GM21786 (cell line): Measurements from ENCODE around the gene FMN1.

Source experiments
- ATAC-seq: cut with Tn5 transposase; IDR thresholded peaks from one replicate; pipeline ENCODE4 v1.9.1; 2021; ENCODE audit not compliant: unreplicated experiment

The FMN1 gene

DNA sequence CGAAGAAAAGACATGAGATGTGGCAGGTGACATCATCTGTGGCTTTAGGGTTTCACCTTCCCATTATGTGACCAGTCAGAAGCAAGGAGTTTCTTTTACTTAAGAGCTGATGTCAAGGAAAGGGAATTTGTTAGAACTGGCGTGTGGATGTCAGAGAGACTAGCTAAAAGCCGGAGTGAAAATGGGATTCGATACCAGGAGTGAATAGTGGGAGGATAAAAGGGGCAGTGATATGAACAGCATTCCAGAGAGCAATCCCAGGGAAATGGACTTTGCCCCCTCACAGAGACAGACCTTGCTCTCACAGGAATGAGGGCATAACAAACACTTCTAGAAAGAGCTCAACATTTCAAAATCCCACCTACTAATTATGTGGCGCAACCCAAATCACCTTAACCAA is 5.9 kb upstream of the FMN1 start:
- no peak for ATAC-seq

DNA sequence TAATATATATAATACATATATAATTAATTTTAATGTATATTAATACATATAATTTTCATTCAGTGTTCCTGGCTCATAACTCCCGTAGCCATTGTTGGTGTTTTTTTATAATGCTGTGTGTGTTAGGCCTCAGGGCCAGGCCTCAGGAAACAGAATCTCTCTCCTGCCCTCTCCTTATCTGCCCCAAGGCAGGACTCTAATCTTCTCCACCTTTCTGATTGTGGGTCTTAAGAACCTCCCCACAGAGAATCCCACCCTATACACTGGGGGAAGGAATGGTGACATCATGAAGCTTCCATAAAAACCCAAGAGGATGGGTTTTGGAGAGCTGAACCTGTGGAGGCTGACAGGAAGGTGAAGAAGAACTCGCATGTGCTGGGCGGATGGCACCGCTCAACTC is 4.0 kb upstream of the FMN1 start:
- no peak for ATAC-seq

DNA sequence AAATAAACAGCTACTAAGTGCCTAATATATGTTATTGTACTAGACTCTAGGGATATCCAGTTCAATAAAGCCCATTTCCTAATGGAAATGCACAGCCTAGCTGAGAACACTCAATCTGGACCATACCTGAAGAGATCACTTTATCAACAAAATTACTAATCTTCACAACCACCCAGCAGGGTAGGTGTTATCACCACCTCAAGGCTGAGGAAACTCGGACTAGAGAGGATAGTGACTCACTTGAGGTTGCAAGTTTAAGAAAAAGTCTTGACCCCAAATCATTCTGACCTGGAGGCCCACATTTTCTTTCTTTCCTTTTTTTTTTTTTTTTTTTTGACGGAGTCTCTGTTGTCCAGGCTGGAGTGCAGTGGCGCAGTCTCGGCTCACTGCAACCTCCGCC is 3.1 kb upstream of the FMN1 start:
- no peak for ATAC-seq

DNA sequence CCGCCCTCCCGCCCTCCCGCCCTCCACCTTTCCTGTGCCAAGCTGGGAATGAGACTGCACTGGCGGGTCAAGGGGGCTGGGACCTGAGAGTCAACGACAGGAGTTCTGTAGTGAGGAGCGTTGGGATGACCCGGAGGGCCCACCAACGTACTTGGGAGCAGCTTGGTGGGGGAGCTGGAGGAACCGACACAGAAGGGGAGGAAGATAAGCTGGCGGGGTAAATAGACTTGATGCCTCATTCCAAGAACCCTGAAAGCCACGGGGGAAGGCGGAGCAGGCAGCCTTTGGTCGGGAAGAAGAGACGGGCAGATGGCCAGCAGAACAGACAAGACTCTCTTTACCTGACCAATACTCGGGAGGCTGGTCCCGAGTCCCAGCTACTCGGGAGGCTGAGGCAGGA is 277 bp downstream of the FMN1 start:
- no peak for ATAC-seq

DNA sequence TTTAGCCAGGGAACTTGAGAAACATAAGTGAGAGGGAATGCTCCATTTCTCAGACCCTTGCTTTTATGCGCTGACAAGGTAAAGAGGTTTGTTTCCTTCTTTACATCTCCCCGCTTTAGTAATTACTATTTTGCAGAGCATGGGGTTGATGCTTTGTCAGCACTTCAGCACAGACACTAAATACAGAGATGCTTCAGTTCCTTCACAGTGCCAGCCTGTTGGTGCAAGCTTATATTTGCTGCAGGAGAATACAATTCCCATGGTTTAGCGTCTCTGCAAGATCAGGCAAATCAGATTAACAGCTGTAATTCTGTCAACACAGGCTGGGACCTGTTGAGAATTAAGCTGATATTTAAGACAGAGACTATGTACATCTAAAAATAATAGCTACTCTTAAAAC is 2.9 kb downstream of the FMN1 start:
- no peak for ATAC-seq

DNA sequence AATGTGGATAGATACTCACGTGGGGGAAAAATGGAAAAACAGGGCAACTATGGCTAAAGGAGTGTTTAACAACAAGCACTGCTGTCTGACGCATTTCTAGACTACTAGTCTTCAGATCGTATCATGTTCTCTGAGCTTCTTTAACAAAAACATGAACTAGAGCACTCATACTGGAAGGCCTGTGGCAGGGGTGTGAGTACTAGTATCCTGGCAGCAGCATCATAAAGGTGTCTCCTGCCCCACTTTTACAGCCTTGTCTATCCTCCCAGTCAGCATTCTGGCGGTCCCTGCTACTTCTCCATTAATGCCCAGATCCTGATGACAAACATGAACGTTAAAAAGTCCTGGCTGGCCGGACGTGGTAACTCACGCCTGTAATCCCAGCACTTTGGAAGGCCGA is 4.0 kb downstream of the FMN1 start:
- no peak for ATAC-seq

DNA sequence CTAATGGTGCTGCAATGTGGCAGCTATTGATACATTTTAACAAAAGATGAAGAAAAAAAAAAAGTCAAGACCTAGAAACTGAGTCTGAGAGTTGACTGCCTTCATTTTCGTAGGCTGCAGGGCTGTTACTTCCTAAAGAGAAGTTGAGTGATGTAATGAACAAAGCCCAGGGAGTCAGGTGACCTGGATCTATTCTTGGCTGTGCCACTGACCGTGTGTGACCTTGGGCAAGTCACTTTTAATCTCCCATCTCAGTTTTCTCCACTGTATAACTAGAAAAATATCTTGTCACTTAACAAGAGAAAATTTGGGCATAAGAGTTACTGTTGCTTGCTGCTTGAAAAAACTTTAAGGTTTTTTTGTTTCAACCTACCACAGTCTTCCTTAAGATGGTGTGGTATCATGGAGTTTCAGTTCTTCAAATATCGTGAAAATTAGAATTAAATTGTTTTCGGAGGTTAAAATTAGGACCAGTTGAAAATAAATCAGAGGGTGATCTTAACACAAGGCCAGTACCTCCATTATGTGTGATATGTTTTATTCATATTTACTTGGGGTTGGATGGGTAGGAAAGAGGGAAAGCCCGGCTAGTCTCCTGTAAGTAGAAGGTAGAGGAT is 5.8 kb downstream of the FMN1 start:
- no peak for ATAC-seq

DNA sequence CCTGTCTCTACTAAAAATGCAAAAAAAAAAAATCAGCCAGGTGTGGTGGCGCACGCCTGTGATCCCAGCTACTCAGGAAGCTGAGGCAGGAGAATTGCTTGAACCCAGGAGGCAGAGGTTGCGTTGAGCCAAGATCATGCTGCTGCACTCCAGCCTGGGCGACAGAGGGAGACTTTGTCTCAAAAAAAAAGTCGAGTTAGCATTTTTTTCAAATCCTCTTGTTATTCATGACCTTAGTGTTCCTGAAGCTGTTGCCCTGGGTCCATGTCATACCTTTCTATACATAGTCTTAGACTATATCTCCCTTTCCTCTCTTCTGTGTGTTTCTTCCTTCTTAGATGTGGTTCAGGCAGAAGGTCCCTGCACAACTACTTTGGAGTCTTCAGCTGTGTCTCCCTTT is 6.4 kb downstream of the FMN1 start:
- no peak for ATAC-seq

DNA sequence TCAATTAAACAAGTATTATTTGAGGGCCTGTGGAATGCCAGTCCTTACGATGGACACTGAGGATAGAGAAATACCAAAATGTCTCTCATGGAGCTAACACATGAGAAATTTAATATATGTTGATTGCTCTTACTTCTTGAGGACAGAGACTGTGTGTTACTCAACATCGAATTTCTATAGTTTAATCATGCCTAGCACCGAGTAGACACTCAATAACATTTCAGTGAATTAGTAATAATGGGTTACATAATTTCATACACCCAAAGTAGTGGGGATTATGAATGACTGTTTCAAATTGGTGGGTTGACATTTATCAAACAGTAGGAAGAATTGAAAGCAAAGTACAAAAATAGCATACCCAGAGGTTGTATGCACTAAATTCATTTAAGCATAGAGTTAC is 11.2 kb downstream of the FMN1 start:
- no peak for ATAC-seq

DNA sequence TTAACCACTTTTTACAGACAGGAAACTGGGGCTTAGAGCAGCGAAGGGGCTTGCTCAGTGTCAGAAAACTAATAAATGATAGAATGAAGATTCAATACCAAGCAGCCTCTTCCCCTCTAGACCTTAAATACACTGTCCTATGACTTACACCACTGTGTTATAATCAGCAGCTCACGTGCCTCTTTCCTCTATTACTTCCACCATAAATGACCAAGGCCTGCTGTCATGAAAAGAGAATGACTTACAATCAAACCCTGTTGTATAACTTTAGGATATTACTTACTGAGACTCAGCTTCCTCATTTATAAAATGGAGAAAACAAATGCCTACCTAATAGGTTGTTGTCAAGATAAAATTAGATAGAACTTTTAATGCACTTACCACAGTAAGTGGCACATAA is 11.6 kb downstream of the FMN1 start:
- ATAC-seq: no peak

DNA sequence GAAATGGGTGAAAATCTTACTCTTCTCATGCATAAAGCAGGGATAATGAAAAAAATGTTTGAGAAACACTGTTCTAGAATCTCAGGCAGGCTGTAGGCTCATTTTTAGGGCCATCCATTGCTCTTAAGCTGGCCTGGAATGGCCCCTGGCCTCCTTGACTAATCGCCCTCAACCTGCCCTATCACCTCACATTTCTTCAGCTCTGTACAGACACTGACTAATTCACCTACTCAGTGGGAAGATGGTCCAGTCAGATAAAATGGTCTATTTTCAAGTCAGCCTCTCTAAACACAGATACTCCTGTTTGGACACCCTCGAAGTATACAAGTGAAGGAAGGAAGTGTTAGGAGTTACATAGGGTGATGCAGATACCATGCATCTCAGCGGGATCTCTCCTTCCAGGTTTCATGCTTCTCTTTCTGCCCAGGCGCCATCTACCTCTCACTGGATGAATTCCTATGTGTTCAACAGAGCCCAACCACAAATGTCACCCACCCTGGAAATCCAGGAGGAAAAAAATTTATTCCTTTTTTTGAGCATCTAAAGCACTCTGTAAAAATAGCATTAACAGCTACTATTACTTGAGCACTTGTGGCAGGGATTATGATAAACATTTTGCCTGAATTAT is 12.1 kb downstream of the FMN1 start:
- ATAC-seq: no peak

DNA sequence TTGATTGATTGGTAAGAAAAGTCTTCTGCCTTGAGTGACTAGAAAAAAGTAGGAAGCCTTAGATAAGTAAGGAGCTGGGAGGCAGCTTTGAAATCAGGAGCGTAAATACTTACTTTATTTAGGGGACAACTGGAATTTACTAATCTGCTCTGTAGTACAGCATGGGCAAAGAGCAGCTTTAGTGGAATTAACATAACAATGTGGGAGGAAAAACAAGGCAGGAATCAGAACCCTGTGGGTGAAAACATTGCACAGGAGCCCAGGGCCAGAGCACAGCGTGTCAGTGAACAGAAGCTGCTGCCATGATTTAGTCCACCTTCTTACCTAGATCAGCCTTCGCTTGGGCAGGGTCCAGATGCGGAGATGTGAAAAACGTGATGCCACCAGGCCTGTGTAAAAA is 14.6 kb downstream of the FMN1 start:
- ATAC-seq: no peak

DNA sequence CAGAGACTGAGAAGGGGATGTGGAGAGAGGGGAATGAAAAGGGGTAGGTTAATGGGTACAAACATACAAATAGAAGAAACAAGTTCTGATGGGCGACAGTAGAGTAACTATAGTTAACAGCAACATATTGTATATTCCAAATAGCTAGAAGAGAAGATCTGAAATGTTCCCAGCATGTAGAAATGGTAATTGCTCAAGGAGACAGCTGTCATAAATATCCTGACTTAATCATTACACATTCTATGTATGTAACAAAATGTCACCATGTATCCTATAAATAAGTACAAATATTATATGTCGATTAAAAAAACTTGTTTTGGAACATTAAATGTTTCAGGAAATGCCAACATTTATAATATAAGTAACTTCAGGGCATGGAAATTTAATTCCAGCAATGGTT is 23.3 kb downstream of the FMN1 start:
- no peak for ATAC-seq

DNA sequence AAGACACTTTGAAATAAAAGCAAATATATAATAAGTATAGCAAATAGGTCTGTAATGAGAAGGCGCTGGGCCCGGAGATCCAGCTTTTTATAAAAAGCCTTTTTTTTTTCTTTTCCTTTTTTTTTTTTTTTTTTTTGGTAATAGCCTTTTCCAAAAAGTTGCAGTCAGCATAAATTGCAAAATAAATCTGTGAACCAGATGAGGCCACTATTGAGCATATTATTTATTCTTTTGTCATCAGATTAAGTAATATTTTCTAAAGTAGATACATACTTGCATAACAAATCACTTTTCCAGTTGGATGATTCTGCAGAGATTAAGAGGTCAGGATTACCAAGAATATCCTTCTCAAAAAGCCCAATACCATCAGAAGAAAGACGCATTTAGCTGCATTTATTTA is 24.9 kb downstream of the FMN1 start:
- no peak for ATAC-seq

DNA sequence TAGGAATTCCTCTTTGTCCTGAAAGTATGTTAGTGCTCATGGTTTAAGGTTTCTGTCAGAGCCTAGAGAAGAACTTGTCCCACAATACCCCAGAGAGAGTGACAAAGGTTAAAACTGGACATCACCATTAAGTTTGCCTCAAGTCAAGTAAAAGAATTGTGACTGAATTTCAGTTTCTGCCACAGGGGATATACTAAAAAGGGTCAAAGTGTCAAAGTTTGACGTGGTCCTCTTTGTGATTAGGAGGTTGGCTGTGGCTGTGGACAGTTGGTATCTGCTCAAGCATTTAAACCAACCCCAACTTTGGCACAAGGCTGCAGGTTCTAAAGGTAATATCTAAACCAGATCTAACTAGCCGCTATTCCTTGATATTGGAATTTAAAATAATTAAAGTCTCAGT is 26.1 kb downstream of the FMN1 start:
- no peak for ATAC-seq

DNA sequence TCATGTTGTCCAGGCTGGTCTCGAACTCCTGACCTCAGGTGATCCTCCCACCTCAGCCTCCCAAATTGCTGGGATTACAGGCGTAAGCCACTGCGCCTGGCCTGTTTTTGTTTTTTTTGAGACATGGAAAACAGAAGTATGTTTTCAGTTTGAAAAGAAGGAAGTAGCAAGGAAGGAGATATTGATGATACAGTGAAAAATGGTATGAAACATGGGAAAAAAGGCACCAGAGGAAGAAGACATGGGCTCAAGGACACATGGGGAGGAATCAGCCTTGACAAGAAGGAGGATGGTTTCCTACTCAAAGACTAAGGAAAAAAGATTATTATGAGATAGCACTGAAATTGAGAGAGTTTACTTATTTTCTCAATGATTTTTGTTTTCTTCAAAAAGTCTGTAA is 30.7 kb downstream of the FMN1 start:
- no peak for ATAC-seq

DNA sequence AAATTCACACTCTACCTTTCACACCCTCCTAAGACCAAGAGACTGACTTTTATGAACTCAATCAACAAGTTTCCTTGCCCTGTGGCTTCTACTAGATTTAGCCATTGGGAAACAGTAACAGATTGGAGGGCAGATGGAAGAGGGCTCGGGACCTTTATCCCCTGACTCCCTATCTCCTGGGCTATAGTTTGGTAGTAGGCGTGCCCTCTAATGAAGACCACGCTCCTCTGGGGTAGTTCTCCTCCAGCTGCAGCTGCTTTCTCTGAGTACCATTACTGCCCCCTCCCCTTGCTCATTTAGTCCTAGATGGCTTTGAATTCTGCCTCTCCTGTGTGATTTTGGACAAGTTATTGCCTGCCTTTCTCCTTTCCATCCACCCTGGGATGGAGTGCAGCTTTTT is 33.3 kb downstream of the FMN1 start:
- ATAC-seq: no peak

DNA sequence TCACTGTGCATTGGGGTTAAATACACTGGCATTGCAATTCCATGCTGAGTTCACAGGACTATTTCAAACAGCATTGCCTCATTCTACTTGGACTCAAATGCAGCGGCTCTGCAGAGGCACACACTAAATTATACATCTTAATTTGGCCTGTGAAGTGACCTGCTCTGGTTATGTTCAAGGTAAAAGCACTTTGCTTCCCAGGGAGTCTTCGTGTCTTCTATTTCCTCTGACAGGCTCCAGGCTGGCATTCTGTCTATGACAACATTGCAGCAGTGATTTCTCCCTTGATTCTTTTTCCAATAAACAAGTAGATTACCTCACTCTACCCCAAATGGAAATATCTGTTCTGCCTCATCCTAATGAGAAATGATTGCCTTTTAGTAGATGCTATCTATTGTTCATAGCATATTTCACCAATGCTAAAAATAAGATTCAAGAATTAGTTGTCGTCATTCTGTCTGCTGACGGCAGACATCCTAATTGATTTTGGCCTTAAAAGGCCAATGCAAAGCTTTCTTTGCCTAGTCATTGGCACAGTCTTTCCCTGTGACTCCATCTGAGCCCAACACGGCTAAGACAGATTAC is 33.8 kb downstream of the FMN1 start:
- no peak for ATAC-seq

DNA sequence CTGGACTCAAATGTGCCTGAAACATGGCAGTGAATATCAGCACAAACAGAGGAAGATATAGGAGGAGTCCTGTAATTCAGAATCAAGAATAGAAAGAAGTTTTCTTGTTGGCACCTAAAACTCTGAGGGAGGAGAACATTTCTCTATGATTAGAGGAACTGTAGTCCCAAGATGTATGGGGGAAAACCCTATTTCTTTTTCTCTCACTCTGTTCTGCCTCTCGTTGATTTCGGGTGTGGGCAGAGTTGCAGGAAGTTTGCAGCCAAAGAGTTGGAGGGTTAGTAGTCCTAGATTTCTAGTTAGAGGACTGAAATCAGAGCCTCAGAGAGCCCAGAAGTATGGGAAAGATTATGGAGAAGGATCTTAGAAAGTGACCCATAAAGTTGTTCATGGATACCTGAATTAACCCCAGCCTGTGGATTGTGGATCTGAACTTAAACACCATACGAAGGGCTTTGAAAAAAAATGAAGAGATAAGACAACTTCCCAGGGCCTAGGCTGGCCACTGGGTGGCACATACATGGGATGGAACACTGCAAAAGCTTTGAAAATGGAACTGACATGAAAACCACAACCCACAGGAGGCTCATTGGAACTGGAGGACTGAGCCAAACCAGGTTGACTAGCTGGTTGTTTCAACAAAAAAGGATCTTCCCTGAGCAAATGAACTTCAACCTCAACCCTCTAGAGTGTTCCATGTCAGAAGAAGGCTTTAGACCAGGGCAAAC is 34.6 kb downstream of the FMN1 start:
- ATAC-seq: no peak

DNA sequence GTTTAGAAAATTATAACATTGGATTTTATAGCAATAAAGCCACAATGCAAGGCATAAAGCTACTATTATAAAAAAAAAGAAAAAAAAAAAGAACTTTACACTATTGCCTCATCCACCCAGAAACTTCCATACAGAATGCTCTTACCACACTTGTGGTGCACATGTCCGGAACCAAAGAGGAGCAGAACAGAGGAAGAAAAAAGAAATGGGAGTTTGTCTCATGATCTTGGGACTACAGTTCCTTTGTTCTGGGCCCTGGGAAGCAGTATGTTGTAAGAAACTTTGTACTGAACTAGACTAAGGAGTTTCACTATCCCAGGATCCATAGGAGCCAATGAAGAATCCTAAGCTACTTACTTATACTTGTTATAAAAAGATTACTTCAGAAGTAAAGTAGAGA is 36.1 kb downstream of the FMN1 start:
- ATAC-seq: no peak

DNA sequence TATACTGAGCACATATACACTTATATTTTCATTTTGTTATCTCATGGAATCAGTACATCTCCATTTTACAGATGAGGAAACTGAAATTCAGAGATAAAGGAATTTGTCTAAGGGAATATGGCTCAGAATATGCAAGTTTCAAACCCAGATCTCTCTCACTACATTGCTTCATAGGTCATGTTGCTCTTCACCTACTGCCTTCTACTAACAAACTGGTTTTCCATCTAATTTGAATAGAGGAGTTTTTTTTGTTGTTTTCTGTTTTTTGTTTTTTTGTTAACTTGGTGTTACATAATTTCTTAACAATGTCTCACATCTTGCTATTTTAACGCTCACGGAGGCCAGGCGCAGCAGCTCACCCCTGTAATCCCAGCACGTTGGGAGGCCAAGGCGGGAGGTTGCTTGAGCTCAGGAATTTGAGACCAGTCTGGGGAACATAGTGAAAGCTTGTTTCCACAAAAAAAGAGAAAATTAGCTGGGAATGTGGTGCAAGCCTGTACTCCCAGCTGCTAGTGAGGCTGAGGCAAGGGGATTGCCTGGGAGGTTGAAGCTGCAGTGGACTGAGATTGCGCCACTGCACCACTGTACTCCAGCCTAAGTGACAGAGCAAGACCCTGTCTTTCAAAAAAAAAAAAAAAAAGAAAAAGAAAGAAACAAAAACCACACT is 37.0 kb downstream of the FMN1 start:
- ATAC-seq: no peak
